Testis (tissue), 3 donors: ENCODE measurements around the gene ARHGAP27. TPM values are rescaled to one million over a fixed set of nuclear protein-coding genes. Genes with fewer than 3 reads are reported as not detected.

Experiments used
- DNase-seq: peaks from one replicate; pipeline ENCODE4 v3.0.0-alpha.2; 2019
- H3K27ac ChIP-seq, 2 donors: fragments of 200-600 bp; sonication (generic); one replicate each; pipeline ENCODE4 v1.5.1; 2019
- H3K27me3 ChIP-seq: fragments of 200-600 bp; sonication (generic); one replicate; pipeline ENCODE4 v1.5.1; 2019
- H3K36me3 ChIP-seq: fragments of 200-600 bp; sonication (generic); one replicate; pipeline ENCODE4 v1.5.1; 2017; ENCODE audit warnings: low read depth; ENCODE audit errors: missing control alignments
- H3K4me1 ChIP-seq: fragments of 200-600 bp; sonication (generic); one replicate; pipeline ENCODE4 v1.5.1; 2019
- H3K4me3 ChIP-seq, 2 donors: fragments of 200-600 bp; sonication (generic); one replicate each; pipeline ENCODE4 v1.5.1; 2017 to 2019
- H3K9me3 ChIP-seq: fragments of 200-600 bp; sonication (generic); one replicate; pipeline ENCODE4 v1.5.1; 2017
- CTCF ChIP-seq, 3 experiments: fragments of 450-650 bp in 2 of 3; fragments of 200-600 bp in 1 of 3; sonication (generic) in 1 of 3; IDR thresholded peaks; one replicate each; pipeline ENCODE4 v1.5.1; 2016 to 2019; ENCODE audit warnings: antibody characterized with exemption in 3 of 3, mild to moderate bottlenecking in 2 of 3, moderate library complexity in 1 of 3
- POLR2A ChIP-seq: fragments of 450-650 bp; IDR thresholded peaks from one replicate; pipeline ENCODE4 v1.6.1; 2017; ENCODE audit warnings: antibody characterized with exemption, mild to moderate bottlenecking, moderate library complexity
- WGBS, 2 donors: methylation state at CpG; one replicate each; pipeline ENCODE4 v1.1.5; 2018; 5-methylcytosine and 5-hydroxymethylcytosine counted together
- intact Hi-C: fragments of 100-400 bp; cut with DNase I; formaldehyde crosslinking; loops from one replicate; pipeline ENCODE4 v1.15.1; 2023; ENCODE audit warnings: low total_unique reads
- polyA plus RNA-seq: library from polyadenylated mRNA; stranded (reverse); fragments of 350-450 nt; fragmentation: Illumina TruSeq; extraction: RNeasy Lipid Tissue Mini Kit (QIAGEN cat#74804); gene quantifications from one replicate; pipeline ENCODE4 v1.2.3, GENCODE V29; 2014; ENCODE audit warnings: low read depth, low replicate concordance; ENCODE audit not compliant: insufficient read depth
- total RNA-seq, 2 donors: library from RNA; depleted of rRNA; stranded (reverse); fragments of >200 nt; gene quantifications; one replicate each; pipeline ENCODE4 v1.2.3, GENCODE V29; 2016

ARHGAP27 gene
- total and polyA plus RNA-seq, 3 donors from 2014 or later: 17.7 to 22.8 (median 21.4) TPM

GRCh38 chr17:45409659-45410076 lies 23.0 kb downstream of the ARHGAP27 start:
- Histone ChIP-seq H3K4me3 (no peak overlapping the region), H3K27me3 (no peaks in the 10 kb centered on the region), H3K36me3 (no peaks in the 10 kb centered on the region), H3K9me3 (no peaks in the 10 kb centered on the region), H3K4me1 (no peaks in the 10 kb centered on the region), H3K27ac (no peak overlapping the region)
- WGBS, 2 donors: 60 to 89% methylated on average over 1 to 5 of the region's 5 CpGs
- DNase-seq: no peak
- intact Hi-C loops: no loop called here
- TF ChIP-seq CTCF (IDR thresholded peaks at IDR 0.05): no peak
- TF ChIP-seq POLR2A: no peak

- H3K4me3 ChIP-seq: no peak overlapping the region
- no peaks in the 10 kb centered on the region for H3K27me3 ChIP-seq
- intact Hi-C loops: no loop called here
- WGBS, 2 donors: 80 to 84% methylated on average over 11 of the region's 11 CpGs
- no peaks in the 10 kb centered on the region for H3K4me1 ChIP-seq
- H3K9me3 ChIP-seq: no peaks in the 10 kb centered on the region
- no peaks in the 10 kb centered on the region for H3K36me3 ChIP-seq
- TF ChIP-seq CTCF (IDR thresholded peaks at IDR 0.05) (no peak), POLR2A (no peak)
- H3K27ac ChIP-seq: no peak overlapping the region
- no peak for DNase-seq
Measured at GRCh38 chr17:45408611-45409421, 23.9 kb downstream of the ARHGAP27 start.

GRCh38 chr17:45406107-45406506 lies 26.6 kb downstream of the ARHGAP27 start:
- H3K4me3 ChIP-seq: peak overlapping the region; percentile 31 to 35
- no peak overlapping the region for H3K27ac ChIP-seq
- TF ChIP-seq POLR2A (no peak), CTCF (IDR thresholded peaks at IDR 0.05) (no peak)

GRCh38 chr17:45405250-45406086 lies 27.2 kb downstream of the ARHGAP27 start:
- H3K4me1 ChIP-seq: no peaks in the 10 kb centered on the region
- H3K4me3 ChIP-seq: peak overlapping the region; percentile 31 to 35
- no peaks in the 10 kb centered on the region for H3K27me3 ChIP-seq
- WGBS, 2 donors: 24 to 30% methylated on average over 31 to 44 of the region's 48 CpGs
- H3K27ac ChIP-seq: no peak overlapping the region
- intact Hi-C loops: no loop called here
- TF ChIP-seq POLR2A: no peak
- no peak for TF ChIP-seq CTCF (IDR thresholded peaks at IDR 0.05)
- peak; percentile 37 for DNase-seq
- no peaks in the 10 kb centered on the region for H3K9me3 ChIP-seq
- no peaks in the 10 kb centered on the region for H3K36me3 ChIP-seq

More at GRCh38 chr17:45406107-45406506, 26.6 kb downstream of the ARHGAP27 start:
- Histone ChIP-seq H3K27me3 (no peaks in the 10 kb centered on the region), H3K4me1 (no peaks in the 10 kb centered on the region), H3K36me3 (no peaks in the 10 kb centered on the region), H3K9me3 (no peaks in the 10 kb centered on the region)
- DNase-seq: no peak
- 46 to 74% methylated on average over 7 of the region's 7 CpGs for WGBS, 2 donors
- intact Hi-C loops: no loop called here
